Ishikawa (cell line): Measurements from ENCODE around the gene CLSTN2.

Experiments
- CEBPB ChIP-seq: IDR thresholded peaks from 2 replicates; pipeline ENCODE4 v1.6.1; 2012
- CREB1 ChIP-seq: IDR thresholded peaks from 2 replicates; pipeline ENCODE4 v1.6.1; 2012; ENCODE audit warnings: low read depth
- EGR1 ChIP-seq: IDR thresholded peaks from 2 replicates; pipeline ENCODE4 v1.6.1; 2012
- EP300 ChIP-seq: IDR thresholded peaks from 2 replicates; pipeline ENCODE4 v1.6.1; 2012; ENCODE audit warnings: borderline replicate concordance
- FOXM1 ChIP-seq: IDR thresholded peaks from 2 replicates; pipeline ENCODE4 v1.6.1; 2012; ENCODE audit warnings: low read depth, borderline replicate concordance
- MAX ChIP-seq: IDR thresholded peaks from 2 replicates; pipeline ENCODE4 v1.6.1; 2012
- NFIC ChIP-seq: IDR thresholded peaks from 2 replicates; pipeline ENCODE4 v1.6.1; 2012
- RAD21 ChIP-seq: IDR thresholded peaks from 2 replicates; pipeline ENCODE4 v1.6.1; 2012; ENCODE audit warnings: low read depth
- REST ChIP-seq: IDR thresholded peaks from 2 replicates; pipeline ENCODE4 v1.6.1; 2012; ENCODE audit warnings: low read depth, mild to moderate bottlenecking
- TAF1 ChIP-seq: IDR thresholded peaks from 2 replicates; pipeline ENCODE4 v1.6.1; 2012; ENCODE audit warnings: low read depth, mild to moderate bottlenecking
- TCF12 ChIP-seq: IDR thresholded peaks from 2 replicates; pipeline ENCODE4 v1.6.1; 2012; ENCODE audit warnings: low read depth
- TEAD4 ChIP-seq: IDR thresholded peaks from 2 replicates; pipeline ENCODE4 v1.6.1; 2012
- USF1 ChIP-seq: IDR thresholded peaks from 2 replicates; pipeline ENCODE4 v1.6.1; 2012
- YY1 ChIP-seq: IDR thresholded peaks from 2 replicates; pipeline ENCODE4 v1.6.1; 2012; ENCODE audit warnings: low read depth
- ZBTB7A ChIP-seq: IDR thresholded peaks from 2 replicates; pipeline ENCODE4 v1.6.1; 2012; ENCODE audit warnings: low read depth

CLSTN2 gene

GRCh38 chr3:140252812-140253656, 318.0 kb downstream of the CLSTN2 start:
- no peak for TF ChIP-seq USF1
- no peak for TF ChIP-seq EP300
- TF ChIP-seq CEBPB: no peak
- TF ChIP-seq EGR1: no peak
- no peak for TF ChIP-seq NFIC
- no peak for TF ChIP-seq RAD21
- no peak for TF ChIP-seq CREB1
- TF ChIP-seq TAF1: no peak
- TF ChIP-seq FOXM1: no peak
- TF ChIP-seq MAX: no peak
- TF ChIP-seq TCF12: no peak
- no peak for TF ChIP-seq REST
- no peak for TF ChIP-seq YY1
- no peak for TF ChIP-seq ZBTB7A
- no peak for TF ChIP-seq TEAD4

GRCh38 chr3:140258222-140258724, 323.3 kb downstream of the CLSTN2 start:
- no peak for TF ChIP-seq EGR1
- TF ChIP-seq CREB1: no peak
- TF ChIP-seq TCF12: no peak
- no peak for TF ChIP-seq CEBPB
- TF ChIP-seq YY1: no peak
- TF ChIP-seq TEAD4: no peak
- no peak for TF ChIP-seq NFIC
- no peak for TF ChIP-seq FOXM1
- TF ChIP-seq RAD21: no peak
- no peak for TF ChIP-seq REST
- no peak for TF ChIP-seq EP300
- TF ChIP-seq USF1: no peak
- no peak for TF ChIP-seq ZBTB7A
- TF ChIP-seq TAF1: no peak
- TF ChIP-seq MAX: no peak

GRCh38 chr3:140265302-140265701, 330.3 kb downstream of the CLSTN2 start:
- TF ChIP-seq TEAD4 (no peak), NFIC (no peak), EP300 (no peak), TCF12 (no peak), RAD21 (no peak), EGR1 (no peak), ZBTB7A (no peak), USF1 (no peak), CEBPB (no peak), MAX (no peak), YY1 (no peak), FOXM1 (no peak), TAF1 (no peak), CREB1 (no peak), REST (no peak)
